ENCODE data around the gene SYNJ1.
"Not testable (repeated sequence)": the region's sequence is repeated elsewhere in the genome, so short reads cannot be mapped to it uniquely, and the experiment has no call there.

The SYNJ1 gene

DNA sequence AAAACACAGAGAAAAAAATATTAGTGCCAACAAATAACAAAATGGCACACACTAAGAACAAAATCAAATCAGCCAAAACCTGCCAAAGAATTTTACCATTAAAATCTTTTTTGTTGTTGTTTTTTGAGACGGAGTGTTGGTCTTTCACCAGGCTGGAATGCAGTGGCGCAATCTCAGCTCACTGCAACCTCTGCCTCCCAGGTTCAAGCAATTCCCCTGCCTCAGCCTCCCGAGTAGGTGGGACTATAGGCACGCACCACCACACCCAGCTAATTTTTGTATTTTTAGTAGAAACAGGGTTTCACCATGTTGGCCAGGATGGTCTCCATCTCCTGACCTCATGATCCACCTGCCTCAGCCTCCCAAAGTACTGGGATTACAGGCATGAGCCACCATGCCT, 8.3 kb upstream of the SYNJ1 start:
- not testable (repeated sequence) for DNase-seq

DNA sequence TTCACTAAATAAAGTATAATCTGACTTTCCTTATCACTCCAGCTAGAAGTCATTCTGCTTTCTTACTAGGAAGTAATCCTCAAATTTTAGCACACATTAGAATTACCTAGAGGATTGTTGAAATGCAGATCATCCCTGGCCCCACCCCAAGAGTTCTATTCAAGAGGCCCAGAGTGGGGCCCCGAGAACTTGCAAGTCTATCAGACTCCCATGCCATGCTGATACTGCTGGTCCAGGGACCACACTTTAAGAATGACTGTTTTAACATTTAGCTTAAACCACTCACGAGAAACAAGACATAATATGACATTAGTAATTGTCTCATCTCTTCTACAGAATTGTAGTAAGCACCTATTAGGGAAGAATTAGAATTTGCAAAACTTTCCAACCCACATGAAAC, 7.7 kb upstream of the SYNJ1 start:
- DNase-seq = no peak

DNA sequence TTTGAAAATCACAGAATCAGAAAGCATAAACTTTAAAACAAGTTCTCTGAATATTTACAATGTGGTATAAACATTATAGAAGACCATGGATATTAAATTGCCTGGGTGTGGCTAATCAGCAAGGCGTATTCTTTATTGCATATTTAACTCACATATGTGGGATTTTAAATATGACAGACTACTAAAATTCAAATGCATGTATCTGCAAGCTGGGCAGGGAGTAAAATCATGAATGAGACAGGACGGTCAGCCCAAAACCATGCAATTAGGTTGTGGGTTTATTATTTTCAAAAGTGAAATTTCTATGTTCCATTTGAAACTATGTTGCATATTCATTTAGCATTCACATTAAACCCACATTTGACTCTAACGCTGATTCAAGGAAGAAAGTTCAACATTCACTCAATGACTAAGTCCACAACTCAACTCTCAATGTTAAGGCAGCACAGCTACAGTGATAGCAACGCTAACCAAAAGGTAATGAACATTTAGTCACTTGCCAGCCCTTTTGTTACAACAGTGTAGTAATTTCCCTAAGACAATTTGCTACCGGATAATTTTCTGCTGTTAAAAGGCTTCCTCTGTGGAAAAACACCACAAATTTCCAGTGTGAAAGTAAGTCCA, 6.3 kb upstream of the SYNJ1 start:
- DNase-seq = no peak

DNA sequence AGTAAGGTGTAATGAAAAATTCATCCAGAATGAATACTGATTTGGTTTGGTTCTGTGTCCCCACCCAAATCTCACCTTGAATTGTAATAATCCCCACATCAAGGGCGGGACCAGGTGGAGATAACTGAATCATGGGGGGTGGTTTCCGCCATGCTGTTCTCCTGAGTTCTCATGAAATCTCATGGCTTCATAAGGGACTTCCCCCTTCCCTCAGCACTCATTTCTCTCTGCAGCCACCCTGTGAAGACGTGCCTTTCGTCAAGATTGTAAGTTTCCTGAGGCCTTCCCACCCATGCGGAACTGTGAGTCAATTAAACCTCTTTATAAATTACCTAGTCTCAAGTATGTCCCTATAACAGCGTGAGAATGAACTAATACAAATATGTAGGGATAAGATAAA, 5.5 kb upstream of the SYNJ1 start:
- DNase-seq = no peak

DNA sequence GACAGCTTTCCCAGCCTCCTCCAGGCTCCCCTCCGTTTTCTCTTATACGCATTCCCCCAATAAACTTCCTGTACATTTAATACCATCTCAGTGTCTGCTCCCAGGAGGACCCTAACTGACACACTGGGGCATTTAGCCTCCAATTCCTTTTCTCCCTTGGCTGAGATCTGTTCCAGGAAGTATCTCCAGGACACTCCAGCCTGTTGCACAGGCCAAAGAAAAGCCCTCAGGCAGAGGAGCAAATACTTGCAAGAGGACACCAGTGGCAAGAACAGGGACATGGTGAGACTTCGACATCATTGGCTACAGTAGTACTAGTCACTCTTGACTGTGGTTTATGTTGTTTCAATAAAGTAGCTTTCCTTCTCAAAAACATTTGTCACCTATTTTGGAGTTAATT, 4.7 kb upstream of the SYNJ1 start:
- DNase-seq = no peak

DNA sequence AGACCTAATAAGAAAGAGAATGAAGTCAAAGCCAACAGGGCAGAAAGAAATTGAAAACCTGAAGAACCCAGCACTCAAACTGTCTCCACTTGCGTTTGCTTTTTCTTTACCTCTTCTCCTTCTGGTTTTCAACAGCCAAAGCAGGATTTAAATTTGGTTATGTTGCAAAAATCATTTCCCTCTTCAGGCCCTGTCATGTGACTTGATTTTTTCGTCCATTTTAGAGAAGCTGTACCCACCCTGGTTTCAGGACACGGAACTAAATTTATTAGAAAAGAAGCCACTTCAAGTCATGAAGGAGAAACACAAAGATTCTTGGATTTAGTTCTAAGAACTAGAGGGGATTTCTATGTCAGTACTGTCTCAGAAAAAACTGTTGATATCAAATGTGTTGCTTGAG, 1.0 kb upstream of the SYNJ1 start:
- DNase-seq = no peak

DNA sequence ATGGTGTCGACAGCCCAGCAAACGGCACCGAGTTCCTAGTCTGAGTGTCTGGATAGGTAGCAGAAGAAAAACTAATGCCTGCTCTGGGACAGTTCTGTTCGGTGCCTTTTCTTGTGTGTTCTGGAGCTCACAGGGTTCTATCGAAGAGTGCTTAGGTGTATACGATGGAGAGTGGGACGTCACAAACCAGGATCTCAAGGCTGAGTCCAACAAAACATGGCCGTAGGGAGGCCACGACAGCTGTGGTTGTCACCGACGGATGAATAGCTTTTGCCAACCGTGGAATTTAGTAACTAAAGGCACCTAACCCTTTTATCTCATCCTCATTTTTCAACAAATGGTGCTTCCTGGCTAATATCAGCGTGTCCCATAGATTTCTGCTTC, 635 bp upstream of the SYNJ1 start:
- DNase-seq = no peak

DNA sequence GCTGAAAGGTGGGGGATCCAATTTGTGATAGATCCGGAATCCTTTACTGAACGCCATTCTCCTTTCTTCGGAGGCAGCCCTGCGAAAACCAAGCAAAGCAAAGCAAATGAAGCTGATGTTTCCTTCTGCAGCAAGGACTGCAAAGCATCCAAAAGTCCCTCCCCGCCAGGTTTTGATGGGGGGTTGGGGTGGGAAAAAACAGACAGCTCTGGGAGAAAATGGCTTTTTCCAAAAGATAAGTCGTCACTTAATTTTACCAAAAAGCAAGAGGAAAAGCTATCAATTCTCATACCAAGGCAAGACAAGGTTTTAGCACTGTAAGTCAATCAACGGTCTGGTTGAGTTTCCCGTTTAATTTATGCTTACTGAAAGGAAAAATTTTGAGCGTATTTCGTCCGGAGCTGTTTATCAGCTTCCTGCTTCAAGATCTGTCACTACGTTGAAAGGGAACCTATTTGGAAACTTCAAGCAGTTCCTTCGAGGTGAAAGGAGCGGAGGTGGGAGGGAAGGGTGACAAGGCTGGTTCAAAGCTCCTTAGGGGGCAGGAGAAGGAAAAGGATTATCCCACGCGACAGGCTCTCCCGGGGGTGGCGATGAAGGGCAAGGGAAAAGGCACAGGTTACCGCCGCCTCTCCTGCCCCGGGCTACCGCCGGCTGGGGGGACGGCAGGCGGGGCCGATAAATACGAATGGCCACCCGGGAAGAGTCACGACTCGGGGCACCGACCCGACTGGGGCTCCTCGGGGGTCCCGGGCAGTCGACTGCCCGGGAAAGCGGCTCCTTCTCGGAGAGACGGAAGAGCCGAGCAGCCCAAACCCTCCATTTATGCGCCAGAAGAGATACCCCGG, 750 bp downstream of the SYNJ1 start:
- no peak for DNase-seq

DNA sequence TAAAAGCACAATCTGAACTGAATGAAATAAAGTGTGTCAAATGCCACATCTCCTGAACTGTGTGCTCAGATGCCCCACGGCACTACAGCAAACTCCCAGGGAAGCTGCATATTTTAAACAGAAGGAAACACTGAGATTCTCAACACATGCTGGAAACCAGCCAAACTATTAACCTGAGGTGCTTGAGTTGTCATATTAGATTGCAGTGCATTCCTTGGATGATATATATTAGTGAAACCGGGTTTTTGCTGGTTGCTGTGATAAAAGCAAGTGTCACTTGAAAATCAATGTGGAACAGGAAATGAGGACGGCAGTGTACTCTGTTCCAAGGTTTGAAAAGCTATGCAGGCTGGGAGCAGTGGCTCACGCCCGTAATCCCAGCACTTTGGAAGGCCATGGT, 8.7 kb downstream of the SYNJ1 start:
- no peak for DNase-seq

DNA sequence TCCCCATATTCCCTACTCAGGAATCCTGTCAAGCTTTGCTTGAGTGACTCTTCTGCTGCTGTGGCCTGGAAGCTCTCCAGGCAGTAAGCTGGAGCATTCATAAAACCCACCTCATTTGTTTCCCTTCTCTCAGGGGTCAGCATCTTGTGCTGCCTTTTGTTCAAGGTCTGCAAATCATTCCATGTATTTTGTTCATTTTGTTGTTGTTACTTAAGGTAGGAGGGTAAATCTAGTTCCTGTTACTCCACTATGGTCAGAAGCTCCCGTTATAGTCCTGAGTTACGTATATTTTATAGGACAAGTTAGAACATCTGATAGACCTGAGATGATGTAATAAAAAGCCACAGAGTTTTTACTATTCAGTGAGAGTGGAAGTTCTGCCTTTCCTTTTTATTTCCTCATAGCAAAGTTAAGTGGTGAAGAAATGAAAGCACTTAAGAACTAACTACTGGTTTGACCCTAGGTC, 9.9 kb downstream of the SYNJ1 start:
- no peak for DNase-seq

DNA sequence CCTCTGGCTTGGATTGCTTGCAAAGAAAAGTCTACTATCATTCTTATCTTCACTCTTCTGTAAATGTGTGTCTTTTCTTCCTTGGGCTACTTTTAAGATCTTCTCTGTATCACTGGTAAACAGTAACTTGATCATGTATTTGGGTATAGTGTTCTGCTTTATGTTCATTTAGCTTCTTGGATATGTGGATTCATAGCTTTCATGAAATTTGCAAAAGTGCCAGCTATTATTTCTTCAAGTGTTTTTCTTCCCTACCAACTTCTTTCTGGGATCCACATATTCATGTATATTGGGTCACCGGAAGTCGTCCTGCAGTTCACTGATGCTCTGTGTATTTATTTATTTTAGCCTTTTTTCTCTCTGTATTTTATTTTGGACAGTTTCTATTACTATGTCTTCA, 11.3 kb downstream of the SYNJ1 start:
- DNase-seq = no peak

DNA sequence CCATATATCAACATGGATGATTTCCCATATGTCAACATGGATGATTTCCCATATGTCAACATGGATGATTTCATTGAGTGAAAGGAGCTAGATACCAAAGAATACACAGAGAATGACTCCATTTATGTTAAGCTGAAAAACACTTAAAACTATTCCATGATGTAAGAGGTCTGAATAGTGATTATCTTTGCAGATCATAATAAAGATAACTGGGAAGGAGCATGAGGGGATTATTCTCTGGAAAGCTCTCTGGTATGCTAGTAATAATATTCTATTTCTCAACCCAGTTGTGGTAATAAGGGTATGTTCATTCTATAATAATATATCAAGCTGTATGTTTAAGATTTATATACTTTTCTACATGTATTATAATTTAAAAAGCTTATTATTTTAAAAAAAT, 14.1 kb downstream of the SYNJ1 start:
- DNase-seq = no peak

DNA sequence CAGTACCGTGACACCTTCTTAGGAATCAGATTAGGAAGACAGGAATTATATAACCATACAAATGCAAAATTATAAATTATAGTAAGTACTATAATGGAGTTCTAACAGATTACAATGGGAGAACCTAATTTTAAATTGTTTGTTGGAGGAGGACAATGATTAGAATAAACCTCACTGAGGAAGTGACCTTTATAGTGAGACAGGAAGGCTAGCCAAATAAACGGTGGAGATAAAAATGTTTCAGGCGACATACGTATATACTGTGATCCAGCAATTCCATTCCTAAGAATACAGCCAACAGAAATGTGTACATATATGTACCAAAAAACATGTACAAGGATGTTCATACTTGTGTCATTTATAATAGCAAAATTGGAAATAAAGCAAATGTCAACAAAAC, 15.2 kb downstream of the SYNJ1 start:
- DNase-seq = no peak

DNA sequence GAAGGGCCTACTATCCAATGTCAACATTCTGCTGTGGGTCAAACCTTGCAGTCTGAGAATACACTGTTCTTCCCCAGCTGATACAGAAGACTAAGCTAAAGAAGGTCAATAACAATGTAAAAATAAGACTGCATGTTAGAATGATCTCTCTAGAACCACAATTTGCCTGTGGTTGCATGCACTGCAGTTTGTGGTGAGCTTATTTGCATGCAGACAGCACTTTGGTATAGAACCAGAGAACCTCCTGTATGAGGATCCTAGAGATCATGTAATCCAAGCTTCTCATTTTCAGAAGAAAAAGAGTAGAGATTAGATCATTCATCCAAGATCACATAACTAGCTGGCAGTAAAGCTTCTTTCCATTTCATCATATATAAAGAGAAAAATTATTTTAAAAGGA, 15.8 kb downstream of the SYNJ1 start:
- DNase-seq = peak; percentile 16

DNA sequence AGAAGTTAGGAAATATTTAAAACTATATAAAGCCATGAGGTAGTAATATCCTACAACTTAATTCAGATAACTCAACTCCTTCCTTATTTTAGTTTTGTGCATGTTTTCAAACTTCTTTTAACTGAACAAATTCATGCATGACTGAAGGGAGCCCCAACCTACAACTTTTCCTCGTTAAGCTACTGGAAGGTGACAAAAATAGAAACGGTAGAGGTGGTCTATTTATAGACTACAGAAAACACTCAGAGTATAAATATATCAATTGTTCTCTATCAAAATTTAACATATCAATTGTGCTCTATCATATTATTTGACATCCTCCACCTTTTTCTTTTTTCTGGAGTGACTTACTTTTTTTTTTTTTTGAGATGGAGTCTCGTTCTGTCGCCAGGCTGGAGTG, 16.8 kb downstream of the SYNJ1 start:
- DNase-seq = no peak

DNA sequence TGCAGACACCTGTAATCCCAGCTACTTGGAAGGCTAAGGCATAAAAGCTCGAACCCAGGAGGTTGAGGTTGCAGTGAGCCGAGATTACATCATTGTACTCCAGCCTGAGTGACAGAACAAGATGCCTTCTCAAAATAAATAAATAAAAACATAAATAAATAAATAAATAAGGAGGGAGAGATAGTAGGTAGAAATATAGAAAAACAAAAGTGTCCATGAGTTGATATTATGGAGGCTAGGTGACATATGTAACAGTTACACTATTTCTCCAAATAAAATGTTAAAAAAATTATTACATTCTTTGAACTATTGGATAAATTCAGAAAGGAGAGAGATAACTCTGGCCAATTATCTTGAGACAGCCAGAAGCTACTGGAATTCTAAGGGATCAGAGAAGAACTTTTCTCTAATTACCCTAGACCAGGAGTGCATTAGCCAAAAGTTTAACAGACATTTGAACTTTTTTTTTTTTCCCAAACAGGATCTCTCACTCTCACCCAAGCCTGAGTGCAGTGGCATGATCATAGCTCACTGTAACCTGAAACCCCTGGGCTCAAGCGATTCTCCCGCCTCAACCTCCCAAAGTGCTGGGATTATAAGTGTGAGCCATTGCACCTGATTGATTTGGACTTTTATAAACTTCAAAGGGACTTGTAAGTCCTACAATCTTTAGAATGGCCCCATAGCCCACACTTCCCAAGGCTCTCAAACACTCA, 17.6 kb downstream of the SYNJ1 start:
- no peak for DNase-seq

DNA sequence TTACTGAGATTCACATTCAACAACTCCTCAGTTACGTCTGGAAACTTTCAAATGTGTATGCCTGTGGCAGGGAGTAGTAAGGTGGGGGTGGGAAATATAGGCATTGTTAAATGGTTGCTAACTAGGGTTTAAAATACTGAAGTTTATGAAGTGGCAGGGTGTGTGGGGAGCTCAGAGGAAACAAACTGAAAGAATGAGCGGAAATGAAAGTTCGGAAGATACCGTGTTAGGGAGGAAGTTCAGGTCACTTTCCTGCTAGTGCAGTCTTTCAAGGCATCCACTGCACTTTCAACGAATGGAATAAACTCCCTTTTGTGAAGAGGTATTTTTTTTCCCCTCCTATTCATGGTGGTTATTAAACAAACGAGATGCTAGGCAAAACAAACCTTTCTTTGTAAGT, 19.7 kb downstream of the SYNJ1 start:
- no peak for DNase-seq

DNA sequence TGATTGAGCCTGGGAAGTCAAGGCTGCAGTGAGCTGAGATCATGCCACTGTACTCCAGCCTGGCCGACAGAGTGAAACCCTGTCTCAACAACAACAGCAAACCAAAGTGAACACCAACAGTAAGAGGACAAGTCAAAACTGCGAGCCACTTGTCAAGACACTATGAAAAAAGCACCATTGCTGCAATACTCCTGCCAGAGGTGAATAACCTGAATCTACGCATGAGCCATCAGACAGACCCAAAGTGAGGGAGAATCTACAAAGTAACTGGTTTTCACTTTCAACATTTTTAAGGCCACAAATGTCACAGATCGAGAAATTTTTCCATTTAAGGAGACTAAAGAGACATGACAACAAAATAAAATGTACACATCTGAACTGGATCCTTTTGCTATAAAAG, 21.9 kb downstream of the SYNJ1 start:
- no peak for DNase-seq

DNA sequence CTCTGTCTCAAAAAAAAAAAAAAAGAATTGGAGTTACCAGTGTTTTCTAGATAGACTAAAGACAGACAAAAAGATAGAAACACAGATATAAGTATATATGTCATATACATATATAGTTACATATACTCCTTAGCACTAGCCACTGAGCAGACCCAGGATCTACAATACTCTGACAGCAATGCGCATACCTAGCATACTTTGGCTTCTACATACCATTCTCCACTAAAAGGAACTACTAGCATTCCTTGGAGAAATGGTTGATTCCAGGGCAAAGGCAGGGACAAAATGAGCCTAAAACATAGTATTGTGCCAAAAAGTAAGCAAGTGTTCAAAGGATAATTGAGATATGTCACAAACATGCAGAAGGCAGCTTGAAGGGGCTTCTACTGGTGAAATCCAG, 22.7 kb downstream of the SYNJ1 start:
- no peak for DNase-seq

DNA sequence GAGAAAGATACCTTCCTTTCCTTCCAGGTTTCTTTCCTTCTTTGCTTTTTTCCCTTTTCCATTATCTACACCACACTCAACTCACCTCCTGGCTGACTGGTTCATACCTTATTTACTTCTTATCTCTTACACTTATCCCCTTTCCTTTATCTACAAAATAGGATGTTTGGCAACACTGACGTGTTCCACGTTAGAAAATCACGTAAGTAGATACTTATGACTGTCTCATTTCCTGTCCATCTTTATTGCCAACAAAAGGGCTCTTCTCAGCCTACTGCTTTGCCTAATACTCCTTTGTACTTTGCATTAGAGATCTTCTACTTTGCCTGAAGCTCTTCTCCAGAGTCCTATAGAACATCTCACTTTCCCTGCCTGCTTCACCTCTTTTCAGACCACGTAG, 25.1 kb downstream of the SYNJ1 start:
- no peak for DNase-seq

DNA sequence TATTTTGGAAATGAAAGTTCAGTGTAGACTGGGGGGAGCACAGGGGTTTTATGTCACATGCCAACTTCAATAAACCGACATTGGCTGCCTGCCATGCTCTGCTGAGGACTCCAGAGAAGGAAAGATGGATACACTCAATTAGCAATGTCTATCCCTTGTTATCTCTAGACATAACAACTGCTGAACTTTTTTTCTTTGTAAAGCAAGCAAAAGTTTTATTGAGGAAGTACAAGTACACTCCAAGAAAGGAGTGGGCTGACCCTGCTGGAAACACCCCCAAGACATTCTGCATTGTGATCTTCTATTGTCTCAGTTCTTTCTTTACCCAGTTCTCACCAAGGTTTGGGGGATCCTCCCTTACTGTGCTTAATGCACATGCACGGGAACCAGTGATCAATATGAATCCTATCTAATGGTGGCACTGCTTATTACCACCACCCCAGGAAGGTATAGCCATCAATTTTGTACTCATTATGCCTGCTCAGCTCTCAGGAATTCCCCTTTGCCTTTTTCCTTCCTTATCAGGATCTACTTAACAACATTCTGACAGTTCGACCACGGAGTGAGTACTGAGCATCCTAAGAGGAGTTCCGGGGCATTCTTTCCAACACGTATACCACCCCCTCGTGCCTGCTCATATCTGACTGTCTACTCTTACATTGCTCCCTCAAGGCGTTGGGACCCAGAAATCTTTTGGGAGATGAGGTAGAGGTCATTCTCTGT, 28.7 kb downstream of the SYNJ1 start:
- no peak for DNase-seq

DNA sequence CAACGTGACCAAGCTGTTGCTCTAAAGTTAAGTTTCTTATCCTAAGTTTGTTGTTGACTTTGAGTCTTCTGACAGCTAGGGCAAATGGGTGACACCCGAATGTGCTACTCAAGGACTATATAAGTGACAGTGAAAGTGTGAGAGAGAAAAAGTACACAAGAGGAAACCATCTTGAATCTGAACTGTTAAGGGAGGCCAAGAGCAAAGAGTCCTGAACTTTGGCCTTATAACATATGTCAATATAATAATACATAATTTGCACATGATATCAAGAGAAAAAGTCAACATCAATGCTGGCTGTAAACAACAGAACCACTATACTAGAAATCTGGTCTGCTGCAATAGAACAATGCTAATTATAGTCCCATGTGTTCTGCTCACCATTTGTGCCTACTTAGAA, 29.5 kb downstream of the SYNJ1 start:
- DNase-seq = no peak

DNA sequence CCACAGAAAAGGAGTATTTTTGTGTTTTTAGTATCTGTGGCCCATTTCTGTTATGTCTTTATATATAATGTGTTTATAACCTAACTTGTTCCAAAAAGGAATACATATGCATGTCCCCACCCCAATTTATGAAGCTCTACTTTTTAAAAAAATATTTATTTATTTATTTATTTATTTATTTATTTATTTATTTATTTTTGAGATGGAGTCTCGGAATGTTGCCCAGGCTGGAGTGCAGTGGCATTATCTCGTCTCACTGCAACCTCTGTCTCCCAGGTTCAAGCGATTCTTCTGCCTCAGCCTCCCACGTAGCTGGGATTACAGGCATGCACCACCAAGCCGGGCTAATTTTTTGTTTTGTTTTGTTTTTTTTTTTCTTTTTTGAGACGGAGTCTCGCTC, 32.3 kb downstream of the SYNJ1 start:
- DNase-seq = not testable (repeated sequence)
